Measurements from ENCODE around the gene HERC4.

DNA sequence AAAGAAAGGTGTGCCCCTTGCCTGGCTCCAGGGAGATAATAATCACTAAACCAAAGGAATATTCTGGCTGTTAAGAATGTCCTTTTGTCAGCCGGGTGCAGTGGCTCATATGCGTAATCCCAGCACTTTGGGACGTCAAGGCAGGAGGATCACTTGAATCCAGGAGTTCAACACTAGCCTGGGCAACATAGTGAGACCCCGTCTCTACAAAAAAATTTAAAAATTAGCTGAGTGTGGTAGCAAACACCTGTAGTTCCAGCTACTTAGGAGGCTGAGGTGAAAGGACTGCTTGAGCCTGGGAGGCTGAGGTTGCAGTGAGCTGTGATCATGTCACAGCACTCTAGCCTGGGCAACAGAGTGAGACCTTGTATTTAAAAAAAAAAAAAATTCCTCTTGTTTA lies 74.1 kb downstream of the HERC4 start:
- TF ChIP-seq, protein P1, sequence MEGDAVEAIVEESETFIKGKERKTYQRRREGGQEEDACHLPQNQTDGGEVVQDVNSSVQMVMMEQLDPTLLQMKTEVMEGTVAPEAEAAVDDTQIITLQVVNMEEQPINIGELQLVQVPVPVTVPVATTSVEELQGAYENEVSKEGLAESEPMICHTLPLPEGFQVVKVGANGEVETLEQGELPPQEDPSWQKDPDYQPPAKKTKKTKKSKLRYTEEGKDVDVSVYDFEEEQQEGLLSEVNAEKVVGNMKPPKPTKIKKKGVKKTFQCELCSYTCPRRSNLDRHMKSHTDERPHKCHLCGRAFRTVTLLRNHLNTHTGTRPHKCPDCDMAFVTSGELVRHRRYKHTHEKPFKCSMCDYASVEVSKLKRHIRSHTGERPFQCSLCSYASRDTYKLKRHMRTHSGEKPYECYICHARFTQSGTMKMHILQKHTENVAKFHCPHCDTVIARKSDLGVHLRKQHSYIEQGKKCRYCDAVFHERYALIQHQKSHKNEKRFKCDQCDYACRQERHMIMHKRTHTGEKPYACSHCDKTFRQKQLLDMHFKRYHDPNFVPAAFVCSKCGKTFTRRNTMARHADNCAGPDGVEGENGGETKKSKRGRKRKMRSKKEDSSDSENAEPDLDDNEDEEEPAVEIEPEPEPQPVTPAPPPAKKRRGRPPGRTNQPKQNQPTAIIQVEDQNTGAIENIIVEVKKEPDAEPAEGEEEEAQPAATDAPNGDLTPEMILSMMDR (IDR thresholded peaks at IDR 0.05): no peak
- no peak for TF ChIP-seq POLR2A (IDR thresholded peaks at IDR 0.05)

All from Peyer's patch (tissue), 4 donors.